ENCODE results near the gene CERS6. TPM values are rescaled to one million over a fixed set of nuclear protein-coding genes. Genes with fewer than 3 reads are reported as not detected.

The CERS6 gene
- polyA plus RNA-seq, 3 donors: 7.6 to 17.7 (median 15.6) TPM

DNA sequence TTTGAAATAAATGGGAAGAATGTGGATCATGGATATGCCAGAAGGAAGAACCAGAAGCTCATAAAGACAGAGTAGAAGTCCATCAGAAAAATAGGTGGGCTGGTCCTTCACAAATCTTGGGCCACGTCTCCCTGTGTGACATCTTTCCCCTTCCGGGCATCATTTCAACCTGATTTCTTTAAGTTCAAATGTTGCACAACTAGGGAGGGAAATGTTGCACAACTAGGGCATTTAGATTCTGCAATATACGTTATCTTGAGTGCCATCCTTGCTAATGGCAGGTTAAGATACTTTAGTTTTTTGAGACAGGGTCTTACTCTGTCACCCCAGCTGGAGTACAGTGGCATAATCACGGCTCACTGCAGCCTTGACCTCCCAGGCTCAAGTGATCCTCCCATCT lies 129.6 kb downstream of the CERS6 start:
- Mint-ChIP-seq H3K27me3 (ENCODE audit: low read depth in 3 of 3) (no peaks in the 10 kb centered on the region), H3K27ac (peak overlapping the region in 1 of 7 donors; percentile 8), H3K36me3 (peaks cover 8 to 17% of the 10 kb centered on the region in 2 donors), H3K9me3 (peaks cover 0 to 8% (median 0%) of the 10 kb centered on the region in 7 donors), H3K4me3 (no peak overlapping the region), H3K4me1 (peaks cover 28% of the 10 kb centered on the region)
- DNase-seq: peak; percentile 10 to 37 (median 30)
- peaks cover 0 to 4% of the 10 kb centered on the region in 2 donors for H3K36me3 ChIP-seq (replicated peaks in 1 of 2; ENCODE audit: control insufficient read depth in 1 of 2, insufficient read depth in 2 of 2, low read length in 2 of 2)
- intact Hi-C loops (cut with micrococcal nuclease): no loop called here
- H4K20me1 ChIP-seq (ENCODE audit: insufficient read depth, low read length): peaks cover 8% of the 10 kb centered on the region
- H2AFZ ChIP-seq (ENCODE audit: insufficient read depth, low read depth, low read length, poor library complexity, severe bottlenecking): no peak overlapping the region
- H3K9ac ChIP-seq (ENCODE audit: insufficient read depth, low read length, poor library complexity, severe bottlenecking): no peak overlapping the region
- no peak for TF ChIP-seq CTCF (IDR thresholded peaks at IDR 0.05)
- H3K4me3 ChIP-seq (replicated peaks in 1 of 3; ENCODE audit: low read depth in 2 of 3, low read length in 3 of 3): no peak overlapping the region
- no peak overlapping the region for H3K27ac ChIP-seq (ENCODE audit: low read depth in 1 of 2, low read length in 2 of 2)
- H3K27me3 ChIP-seq (ENCODE audit: control insufficient read depth in 2 of 2, insufficient read depth in 2 of 2, low read length in 2 of 2): no peaks in the 10 kb centered on the region
- H3K79me2 ChIP-seq (ENCODE audit: insufficient read depth, low read length): peaks cover 79% of the 10 kb centered on the region
- H3K9me3 ChIP-seq (replicated peaks in 1 of 2; ENCODE audit: control insufficient read depth in 1 of 2, insufficient read depth in 1 of 2, low read length in 2 of 2): no peaks in the 10 kb centered on the region
- no CpG with 5 or more reads among the region's 4 CpGs for WGBS (ENCODE audit: insufficient coverage)
- H3K4me2 ChIP-seq (replicated peaks; ENCODE audit: extremely low read depth, low read length, poor library complexity, severe bottlenecking): no peak overlapping the region
- peaks cover 7% of the 10 kb centered on the region in 2 donors for H3K4me1 ChIP-seq (ENCODE audit: control insufficient read depth in 1 of 2, insufficient read depth in 2 of 2, low read length in 2 of 2)

- Histone ChIP-seq H3K79me2 (ENCODE audit: insufficient read depth, low read length) (peaks cover 78% of the 10 kb centered on the region), H3K27ac (ENCODE audit: low read depth in 1 of 2, low read length in 2 of 2) (no peak overlapping the region), H4K20me1 (ENCODE audit: insufficient read depth, low read length) (peaks cover 16% of the 10 kb centered on the region), H3K4me2 (replicated peaks; ENCODE audit: extremely low read depth, low read length, poor library complexity, severe bottlenecking) (no peak overlapping the region), H3K4me1 (ENCODE audit: control insufficient read depth in 1 of 2, insufficient read depth in 2 of 2, low read length in 2 of 2) (peaks cover 7% of the 10 kb centered on the region in 2 donors), H3K4me3 (replicated peaks in 1 of 3; ENCODE audit: low read depth in 2 of 3, low read length in 3 of 3) (no peak overlapping the region), H3K9ac (ENCODE audit: insufficient read depth, low read length, poor library complexity, severe bottlenecking) (no peak overlapping the region), H2AFZ (ENCODE audit: insufficient read depth, low read depth, low read length, poor library complexity, severe bottlenecking) (no peak overlapping the region), H3K36me3 (replicated peaks in 1 of 2; ENCODE audit: control insufficient read depth in 1 of 2, insufficient read depth in 2 of 2, low read length in 2 of 2) (no peaks in the 10 kb centered on the region), H3K27me3 (ENCODE audit: control insufficient read depth in 2 of 2, insufficient read depth in 2 of 2, low read length in 2 of 2) (no peaks in the 10 kb centered on the region), H3K9me3 (replicated peaks in 1 of 2; ENCODE audit: control insufficient read depth in 1 of 2, insufficient read depth in 1 of 2, low read length in 2 of 2) (no peaks in the 10 kb centered on the region)
- intact Hi-C loops (cut with micrococcal nuclease): no loop called here
- no peak for DNase-seq
- Mint-ChIP-seq H3K4me1 (peaks cover 23% of the 10 kb centered on the region), H3K4me3 (no peak overlapping the region), H3K9me3 (peaks cover 0 to 8% (median 0%) of the 10 kb centered on the region in 7 donors), H3K27me3 (ENCODE audit: low read depth in 3 of 3) (no peaks in the 10 kb centered on the region), H3K27ac (no peak overlapping the region), H3K36me3 (peaks cover 4 to 17% of the 10 kb centered on the region in 2 donors)
- no peak for TF ChIP-seq CTCF (IDR thresholded peaks at IDR 0.05)
- WGBS (ENCODE audit: insufficient coverage): 100% methylated on average over 1 of the region's 2 CpGs
Measured at GRCh38 chr2:168587307-168587706, 131.2 kb downstream of the CERS6 start.
